ENCODE results near the gene ZNF496.

Gene ZNF496

GRCh38 chr1:247371801-247372259 lies 40.2 kb upstream of the ZNF496 start:
- H3K79me2 ChIP-seq (ENCODE audit: low read length), result no peaks in the 10 kb centered on the region
- H3K4me1 ChIP-seq (ENCODE audit: low read length), result no peaks in the 10 kb centered on the region
- no peaks in the 10 kb centered on the region for H3F3A ChIP-seq (ENCODE audit: insufficient read depth, low read length)
- no peaks in the 10 kb centered on the region for H3K36me3 ChIP-seq (replicated peaks; ENCODE audit: insufficient read depth, low read length)
- no peaks in the 10 kb centered on the region for H3K9me3 ChIP-seq (replicated peaks; ENCODE audit: insufficient read depth, low read length)
- no peak overlapping the region for H2AFZ ChIP-seq (ENCODE audit: low read length)
- TF ChIP-seq EZH2 (optimal IDR thresholded peaks at IDR 0.05; ENCODE audit: low read depth, low read length) (no peak), EZH2phosphoT487 (IDR thresholded peaks at IDR 0.05; ENCODE audit: low read length) (no peak), CTCF (IDR thresholded peaks at IDR 0.05; ENCODE audit: low read length) (no peak)
- H3K27ac ChIP-seq (ENCODE audit: low read length), result no peak overlapping the region
- no peaks in the 10 kb centered on the region for H3K9me2 ChIP-seq (replicated peaks; ENCODE audit: insufficient read depth, low read length)
- no peak overlapping the region for H3K9ac ChIP-seq (ENCODE audit: low read length)
- DNase-seq, result no peak
- no peak overlapping the region for H3K4me2 ChIP-seq (ENCODE audit: low read depth, low read length)
- H4K20me1 ChIP-seq (ENCODE audit: insufficient read depth, low read length), result no peaks in the 10 kb centered on the region
- H3K27me3 ChIP-seq (replicated peaks; ENCODE audit: insufficient read depth, low read length), result no peaks in the 10 kb centered on the region
- H3K4me3 ChIP-seq (ENCODE audit: low read length), result no peak overlapping the region

- Histone ChIP-seq H3K4me2 (ENCODE audit: low read depth, low read length) (no peak overlapping the region), H2AFZ (ENCODE audit: low read length) (no peak overlapping the region), H3K27me3 (replicated peaks; ENCODE audit: insufficient read depth, low read length) (no peaks in the 10 kb centered on the region), H3K27ac (ENCODE audit: low read length) (no peak overlapping the region), H4K20me1 (ENCODE audit: insufficient read depth, low read length) (no peaks in the 10 kb centered on the region), H3K4me1 (ENCODE audit: low read length) (no peaks in the 10 kb centered on the region), H3K79me2 (ENCODE audit: low read length) (no peaks in the 10 kb centered on the region), H3K9ac (ENCODE audit: low read length) (no peak overlapping the region), H3K9me2 (replicated peaks; ENCODE audit: insufficient read depth, low read length) (no peaks in the 10 kb centered on the region), H3K4me3 (ENCODE audit: low read length) (no peak overlapping the region), H3K9me3 (replicated peaks; ENCODE audit: insufficient read depth, low read length) (no peaks in the 10 kb centered on the region), H3K36me3 (replicated peaks; ENCODE audit: insufficient read depth, low read length) (no peaks in the 10 kb centered on the region), H3F3A (ENCODE audit: insufficient read depth, low read length) (no peaks in the 10 kb centered on the region)
- DNase-seq, result no peak
- no peak for TF ChIP-seq CTCF (IDR thresholded peaks at IDR 0.05; ENCODE audit: low read length)
- TF ChIP-seq EZH2phosphoT487 (IDR thresholded peaks at IDR 0.05; ENCODE audit: low read length), result no peak
- TF ChIP-seq EZH2 (optimal IDR thresholded peaks at IDR 0.05; ENCODE audit: low read depth, low read length), result no peak
These were observed 39.4 kb upstream of the ZNF496 start for GRCh38 chr1:247370786-247371732.

GRCh38 chr1:247368490-247369145 lies 37.0 kb upstream of the ZNF496 start:
- no peak overlapping the region for H3K9ac ChIP-seq (ENCODE audit: low read length)
- no peak for DNase-seq
- H3K4me2 ChIP-seq (ENCODE audit: low read depth, low read length), result no peak overlapping the region
- H3K4me3 ChIP-seq (ENCODE audit: low read length), result no peak overlapping the region
- H3K27me3 ChIP-seq (replicated peaks; ENCODE audit: insufficient read depth, low read length), result no peaks in the 10 kb centered on the region
- H3K4me1 ChIP-seq (ENCODE audit: low read length), result no peaks in the 10 kb centered on the region
- TF ChIP-seq EZH2 (optimal IDR thresholded peaks at IDR 0.05; ENCODE audit: low read depth, low read length), result no peak
- no peak for TF ChIP-seq CTCF (IDR thresholded peaks at IDR 0.05; ENCODE audit: low read length)
- no peak for TF ChIP-seq EZH2phosphoT487 (IDR thresholded peaks at IDR 0.05; ENCODE audit: low read length)
- no peak overlapping the region for H3K27ac ChIP-seq (ENCODE audit: low read length)
- no peaks in the 10 kb centered on the region for H3K36me3 ChIP-seq (replicated peaks; ENCODE audit: insufficient read depth, low read length)
- H3F3A ChIP-seq (ENCODE audit: insufficient read depth, low read length), result no peaks in the 10 kb centered on the region
- H4K20me1 ChIP-seq (ENCODE audit: insufficient read depth, low read length), result no peaks in the 10 kb centered on the region
- no peak overlapping the region for H2AFZ ChIP-seq (ENCODE audit: low read length)
- no peaks in the 10 kb centered on the region for H3K9me2 ChIP-seq (replicated peaks; ENCODE audit: insufficient read depth, low read length)
- H3K9me3 ChIP-seq (replicated peaks; ENCODE audit: insufficient read depth, low read length), result no peaks in the 10 kb centered on the region
- no peaks in the 10 kb centered on the region for H3K79me2 ChIP-seq (ENCODE audit: low read length)
